Ecto neural progenitor cell (in vitro differentiated cells): ENCODE results near the gene WDHD1.
A peak's percentile ranks its signal among the peaks of the same experiment; 100 is the strongest.
"Not testable (repeated sequence)": the region's sequence is repeated elsewhere in the genome, so short reads cannot be mapped to it uniquely, and the experiment has no call there.

ENCODE experiments used
- DNase-seq: peaks from one replicate; pipeline ENCODE4 v3.0.0-alpha.2; 2018; ENCODE audit warnings: low spot score

WDHD1 gene

GRCh38 chr14:54952803-54953202, 74.1 kb downstream of the WDHD1 start:
- not testable (repeated sequence) for DNase-seq

- DNase-seq: no peak
Measured at GRCh38 chr14:54947230-54947629, 79.7 kb downstream of the WDHD1 start.

- DNase-seq: no peak
Measured at GRCh38 chr14:54946500-54946899, 80.4 kb downstream of the WDHD1 start.

DNA sequence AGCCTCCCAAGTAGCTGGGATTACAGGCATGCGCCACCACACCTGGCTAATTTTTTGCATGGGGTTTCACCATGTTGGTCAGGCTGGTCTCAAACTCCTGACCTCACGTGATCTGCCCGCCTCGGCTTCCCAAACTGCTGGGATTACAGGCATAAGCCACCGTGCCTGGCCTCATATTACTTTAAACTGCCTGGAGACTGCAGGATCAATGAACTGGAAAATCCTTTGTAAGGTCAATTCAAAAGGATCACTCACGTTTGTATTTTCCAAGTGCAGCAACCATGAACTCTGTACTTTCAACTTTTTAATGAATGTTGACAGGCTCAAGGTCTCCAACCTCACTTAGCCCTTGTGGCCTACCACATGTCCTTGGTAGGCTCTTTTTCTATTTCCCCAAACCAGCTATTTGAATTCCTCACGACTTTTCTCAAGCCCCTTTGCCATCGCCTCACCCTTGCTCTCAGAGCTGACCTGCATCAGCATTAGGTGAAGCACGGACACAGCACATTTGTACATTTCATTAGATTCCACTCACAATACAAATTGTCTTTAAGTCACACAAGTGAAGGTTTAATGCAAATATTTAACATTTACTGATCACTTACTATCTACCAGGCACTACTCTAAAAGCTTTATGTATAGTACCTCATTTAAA, 82.0 kb downstream of the WDHD1 start:
- no peak for DNase-seq

GRCh38 chr14:54942913-54943312, 84.0 kb downstream of the WDHD1 start:
- no peak for DNase-seq

GRCh38 chr14:54936816-54937215, 90.1 kb downstream of the WDHD1 start:
- DNase-seq: no peak

- DNase-seq: no peak
Measured at GRCh38 chr14:54935958-54936357, 90.9 kb downstream of the WDHD1 start.

DNA sequence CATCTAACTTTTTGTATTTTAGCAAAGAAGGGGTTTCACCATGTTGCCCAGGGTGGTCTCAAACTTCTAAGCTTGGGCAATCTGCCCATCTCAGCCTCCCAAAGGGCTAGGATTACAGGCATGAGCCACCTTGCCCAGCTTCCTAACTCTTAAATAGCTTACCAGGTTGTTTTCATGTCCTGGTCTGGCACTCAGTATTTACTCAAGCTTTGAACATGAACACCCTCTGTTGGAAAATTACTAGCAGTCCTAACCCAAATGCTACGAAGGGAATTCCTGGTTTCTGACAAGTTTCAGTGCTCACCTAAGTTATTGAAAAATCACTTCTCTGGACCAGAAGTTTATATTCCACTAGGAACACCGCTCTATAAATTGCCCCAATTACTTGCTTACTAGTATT, 91.8 kb downstream of the WDHD1 start:
- no peak for DNase-seq

DNA sequence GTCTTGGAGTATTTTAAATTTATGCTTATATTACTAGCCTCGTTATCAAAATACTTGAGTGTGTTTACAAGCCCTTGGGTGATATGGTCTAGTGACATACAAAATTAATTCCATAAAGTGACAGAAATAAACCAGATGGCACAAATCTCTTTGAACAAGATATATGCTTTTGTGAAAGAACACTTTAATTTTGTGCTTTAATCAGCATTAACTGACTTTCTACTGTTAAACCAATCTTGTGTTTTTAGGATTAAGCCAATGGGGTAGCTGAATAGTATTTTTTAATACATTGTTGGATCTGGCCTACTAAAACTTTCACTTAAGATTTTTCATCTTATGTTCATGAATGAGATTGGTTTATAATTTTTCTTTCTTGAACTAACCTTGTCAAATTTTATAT, 93.9 kb downstream of the WDHD1 start:
- no peak for DNase-seq

GRCh38 chr14:54931598-54932340, 95.1 kb downstream of the WDHD1 start:
- no peak for DNase-seq

DNA sequence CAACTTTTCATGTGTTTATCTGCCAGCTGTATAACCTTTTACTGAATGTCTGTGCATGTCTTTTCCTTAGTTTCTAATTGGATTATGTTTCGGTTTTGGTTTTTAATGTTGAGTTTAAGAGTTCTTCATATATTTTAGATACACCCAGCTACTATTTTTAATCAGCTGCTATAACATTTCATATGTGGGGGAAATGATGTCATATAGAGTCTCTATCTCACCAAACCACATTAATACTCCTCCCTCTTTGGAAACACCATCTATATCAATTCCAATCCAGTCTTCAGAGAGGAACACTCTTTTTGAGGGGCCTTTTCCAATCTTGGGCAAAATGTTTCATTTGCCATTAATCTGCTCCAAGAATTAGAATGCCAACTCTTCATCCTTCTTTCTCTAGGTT, 95.8 kb downstream of the WDHD1 start:
- DNase-seq: no peak

DNA sequence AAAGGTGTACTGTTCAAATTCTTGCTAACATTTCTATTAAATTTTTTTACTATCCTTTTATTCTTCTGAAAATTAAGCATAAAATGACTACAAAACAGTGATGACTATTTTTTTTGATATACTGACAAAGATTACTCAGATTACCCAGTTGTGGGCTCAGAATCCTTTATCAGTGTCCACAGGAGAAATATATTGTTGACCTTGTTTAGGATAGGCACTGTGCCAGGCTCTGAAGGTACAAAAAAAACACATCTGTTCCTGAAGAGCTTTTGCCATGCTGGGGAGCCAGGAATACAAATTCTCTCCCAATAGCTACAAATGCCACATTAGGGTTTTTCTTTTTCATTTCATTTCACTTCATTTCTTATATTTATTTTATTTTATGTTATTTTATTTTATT, 97.3 kb downstream of the WDHD1 start:
- DNase-seq: no peak

- no peak for DNase-seq
Measured at GRCh38 chr14:54928216-54928615, 98.7 kb downstream of the WDHD1 start.

GRCh38 chr14:54927551-54927950, 99.3 kb downstream of the WDHD1 start:
- DNase-seq: no peak

DNA sequence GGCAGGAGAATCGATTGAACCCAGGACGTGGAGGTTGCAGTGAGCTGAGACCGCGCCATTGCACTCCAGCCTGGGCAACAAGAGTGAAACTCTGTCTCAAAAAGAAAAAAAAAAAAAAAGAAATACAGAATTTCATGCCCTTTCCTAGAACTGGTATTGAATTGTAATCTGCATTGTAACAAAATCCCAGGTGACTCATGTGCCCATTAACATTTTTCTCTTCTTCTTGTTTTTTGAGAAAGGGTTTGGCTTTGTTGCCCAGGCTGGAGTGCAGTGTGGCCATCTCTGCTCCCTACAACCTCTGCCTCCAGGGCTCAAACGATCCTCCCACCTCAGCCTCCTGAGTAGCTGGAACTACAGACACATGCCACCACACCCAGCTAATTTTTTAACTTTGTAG, 100.3 kb downstream of the WDHD1 start:
- not testable (repeated sequence) for DNase-seq

DNA sequence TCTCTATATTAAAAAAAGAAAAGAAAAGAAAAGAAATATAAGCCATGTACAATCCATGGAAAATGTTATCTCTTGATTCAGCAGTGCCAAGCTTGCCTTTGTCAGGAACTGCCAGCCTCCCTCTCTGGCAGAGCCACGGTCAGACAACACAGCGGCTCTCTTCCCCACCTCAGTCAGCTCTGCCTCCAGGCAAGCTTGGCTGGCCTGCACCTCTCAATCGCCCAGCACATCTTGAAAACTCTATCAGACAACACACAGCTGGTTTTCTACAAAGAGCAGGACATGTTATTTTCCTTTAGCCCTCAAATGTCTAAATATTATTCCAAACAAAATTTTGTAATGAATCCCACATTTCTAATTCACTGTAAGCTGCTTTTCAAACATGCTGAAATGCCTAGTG, 104.3 kb downstream of the WDHD1 start:
- no peak for DNase-seq

DNA sequence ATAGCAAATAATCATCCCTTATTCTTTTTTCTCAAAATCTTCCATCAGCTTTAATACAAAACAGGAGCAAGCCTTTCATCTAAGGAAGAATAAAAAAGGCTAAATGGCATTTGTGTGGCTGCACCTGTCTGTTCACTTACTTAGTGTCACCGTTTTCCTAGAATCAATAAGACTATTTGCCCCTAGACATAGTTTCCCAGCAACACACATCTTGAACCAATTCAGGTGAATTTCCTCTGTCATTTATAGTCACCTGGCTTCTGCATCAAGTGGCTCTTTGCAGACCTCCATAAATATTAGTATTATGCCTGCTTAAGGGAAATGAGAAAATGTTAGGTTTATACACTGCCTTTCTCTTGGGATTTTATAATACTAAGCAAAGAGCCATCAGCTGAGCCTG, 106.8 kb downstream of the WDHD1 start:
- no peak for DNase-seq

DNA sequence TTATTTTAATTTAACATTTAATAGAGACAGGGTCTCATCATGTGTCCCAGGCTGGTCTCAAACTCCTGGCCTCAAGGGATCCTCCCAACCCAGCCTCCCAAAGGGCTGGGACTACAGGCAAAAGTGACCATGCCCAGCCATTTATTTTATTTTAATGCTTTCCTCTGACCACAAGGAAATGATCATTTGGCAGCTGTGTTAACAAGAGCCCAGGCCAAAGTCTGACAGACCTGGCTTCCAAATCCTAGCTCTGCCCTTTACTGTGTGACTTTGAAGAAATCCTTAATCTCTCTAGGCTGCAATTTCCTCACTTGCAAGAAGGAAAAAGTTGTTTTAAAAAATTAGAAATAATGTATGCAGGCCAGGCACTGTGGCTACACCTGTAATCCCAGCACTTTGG, 107.6 kb downstream of the WDHD1 start:
- no peak for DNase-seq

DNA sequence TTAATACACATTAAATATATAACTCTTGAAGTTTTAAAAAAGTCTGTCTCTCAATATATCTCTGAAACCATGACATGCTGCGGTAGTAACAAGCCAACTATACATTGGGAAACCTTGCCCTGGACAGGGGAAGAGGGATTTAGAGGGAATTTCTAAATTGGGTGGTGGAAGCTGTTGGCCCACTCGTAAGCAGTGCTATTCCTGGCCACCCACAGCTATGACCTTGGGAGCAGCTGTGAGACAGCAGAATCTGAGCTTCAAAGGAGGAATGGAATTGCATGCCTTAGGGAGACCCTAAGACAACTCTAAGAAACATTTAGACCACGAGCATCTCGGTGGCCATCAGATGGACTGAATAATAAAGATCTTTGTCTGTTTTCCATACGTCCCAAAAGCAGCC, 108.5 kb downstream of the WDHD1 start:
- DNase-seq: no peak

- no peak for DNase-seq
Measured at GRCh38 chr14:54916101-54916500, 110.8 kb downstream of the WDHD1 start.

DNA sequence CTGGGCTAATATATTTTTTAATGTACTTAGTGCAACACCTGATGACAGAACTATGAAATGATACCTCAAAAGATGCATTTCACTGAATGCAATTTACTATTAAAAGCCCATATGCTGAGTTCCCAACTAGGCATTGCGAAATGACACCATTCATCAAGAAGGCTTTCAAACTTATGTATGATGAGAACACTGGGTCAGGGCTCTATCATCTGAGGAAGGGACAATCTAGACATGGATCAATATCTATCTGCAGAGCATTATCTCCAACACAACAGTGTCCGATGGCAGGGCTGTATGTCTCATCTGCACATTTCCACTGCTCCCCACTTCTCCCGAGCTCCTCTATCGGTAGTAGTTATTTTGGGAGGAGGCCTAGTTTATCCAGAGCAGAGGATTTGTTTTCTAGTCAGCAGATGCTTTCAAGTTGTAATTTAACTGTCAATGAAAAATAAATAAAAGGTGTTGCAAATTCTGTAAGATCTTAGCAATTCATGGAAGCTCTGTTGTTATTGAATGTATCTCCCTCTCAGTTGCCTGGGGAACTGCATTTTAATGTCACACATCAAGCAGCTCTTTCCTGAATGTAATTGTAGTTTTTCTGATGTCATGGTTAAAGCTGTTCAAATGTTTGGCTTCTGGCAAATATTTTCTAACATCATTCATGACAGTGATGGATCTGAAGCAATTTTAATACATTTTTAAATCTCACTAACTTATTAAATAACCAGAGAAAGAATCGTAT, 116.9 kb downstream of the WDHD1 start:
- DNase-seq: no peak

DNA sequence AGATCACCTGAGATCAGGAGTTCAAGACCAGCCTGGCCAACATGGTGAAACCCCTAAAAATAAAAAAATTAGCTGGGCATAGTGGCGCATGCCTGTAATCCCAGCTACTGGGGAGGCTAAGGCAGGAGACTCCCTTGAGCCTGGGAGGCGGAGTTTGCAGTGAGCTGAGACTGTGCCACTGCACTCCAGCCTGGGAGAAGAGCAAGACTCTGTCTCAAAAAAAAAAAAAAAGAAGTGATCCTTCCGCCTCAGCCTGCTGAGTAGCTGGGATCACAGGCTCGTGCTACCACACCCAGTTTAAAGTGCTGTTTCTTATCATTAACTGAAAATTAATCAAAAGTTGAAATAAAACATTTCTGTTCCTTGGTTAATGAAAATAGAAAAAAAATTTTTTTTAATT, 117.9 kb downstream of the WDHD1 start:
- peak; percentile 2 for DNase-seq

GRCh38 chr14:54908190-54908589, 118.7 kb downstream of the WDHD1 start:
- DNase-seq: peak; percentile 1
